Measurements from ENCODE around the gene SH3RF1.
"Not testable (repeated sequence)": the region's sequence is repeated elsewhere in the genome, so short reads cannot be mapped to it uniquely, and the experiment has no call there.

SH3RF1 gene

DNA sequence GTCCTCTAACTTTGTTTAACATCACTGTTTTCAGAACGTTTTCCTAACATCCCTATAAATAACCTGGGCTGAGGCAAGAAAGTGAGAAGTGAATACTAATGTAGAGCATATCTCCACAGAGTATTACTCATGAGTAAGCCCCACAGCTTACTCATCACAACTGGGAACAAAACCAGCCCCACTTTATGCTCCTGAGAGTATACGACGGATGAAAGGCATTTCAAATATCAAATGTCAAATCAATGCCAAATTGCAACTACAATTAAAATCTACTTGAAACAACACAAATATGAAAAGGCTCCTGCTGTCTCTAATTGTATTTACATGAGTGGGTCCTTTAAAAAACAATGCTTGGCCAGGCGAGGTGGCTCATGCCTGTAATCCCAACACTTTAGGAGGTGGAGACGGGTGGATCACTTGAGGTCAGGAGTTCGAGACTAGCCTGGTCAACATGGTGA is 41.2 kb downstream of the SH3RF1 start:
- H3K4me3 ChIP-seq (ENCODE audit: low read depth, low read length) = no peak overlapping the region

DNA sequence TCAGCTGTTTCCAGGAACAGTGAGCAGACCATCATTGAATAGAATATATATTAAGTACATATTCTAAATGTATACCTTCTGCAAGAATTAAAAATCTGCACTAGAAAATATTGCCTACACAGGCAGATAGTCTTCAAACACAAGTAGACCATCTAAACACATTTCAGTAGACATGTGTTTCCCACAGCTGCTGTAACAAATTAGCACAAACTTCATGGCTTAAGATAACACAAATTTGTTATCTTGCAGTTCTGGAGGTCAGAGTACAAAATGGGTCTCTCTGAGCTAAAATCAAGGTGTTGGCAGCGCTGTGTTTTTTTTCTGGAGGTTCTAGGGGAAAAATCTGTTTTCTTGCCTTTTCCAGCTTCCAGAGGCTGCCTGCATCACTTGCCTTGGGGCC is 42.7 kb downstream of the SH3RF1 start:
- no peak overlapping the region for H3K4me3 ChIP-seq (ENCODE audit: low read depth, low read length)

DNA sequence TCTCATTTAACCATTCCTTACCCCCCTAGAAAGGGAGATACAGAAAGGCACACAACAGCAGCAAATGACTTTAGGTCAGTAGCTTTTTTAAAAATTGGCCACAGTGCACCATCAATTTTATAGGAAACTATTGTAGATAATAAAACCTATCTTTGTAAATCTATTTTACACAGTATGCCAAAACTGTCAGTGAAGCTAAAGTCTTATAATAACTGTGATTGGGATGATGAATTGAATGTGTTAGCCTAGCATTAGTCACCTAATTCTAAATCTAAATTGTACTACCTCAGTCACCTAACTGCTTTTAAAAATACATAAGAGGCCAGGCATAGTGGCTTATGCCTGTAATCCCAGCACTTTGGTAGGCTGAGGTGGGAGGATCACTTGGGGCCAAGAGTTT is 44.2 kb downstream of the SH3RF1 start:
- no peak overlapping the region for H3K4me3 ChIP-seq (ENCODE audit: low read depth, low read length)

DNA sequence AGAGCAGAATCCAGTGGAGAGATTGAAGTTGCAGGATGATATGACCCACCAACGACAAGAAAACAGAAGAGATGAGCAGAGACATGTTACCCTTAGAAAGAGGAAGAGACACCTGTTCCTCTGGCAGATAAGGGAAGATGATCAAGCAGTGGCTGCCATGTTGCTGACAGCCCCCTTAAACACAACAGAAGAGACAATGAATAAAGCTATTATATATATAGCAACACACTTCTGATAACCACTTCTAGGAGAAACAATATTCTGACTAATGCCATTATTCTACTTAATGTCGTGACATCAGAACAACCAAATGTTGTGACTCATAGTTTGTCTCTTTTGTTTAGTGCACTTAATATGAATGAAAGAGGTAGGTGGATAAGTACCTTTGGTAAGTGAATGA is 44.9 kb downstream of the SH3RF1 start:
- no peak overlapping the region for H3K4me3 ChIP-seq (ENCODE audit: low read depth, low read length)

DNA sequence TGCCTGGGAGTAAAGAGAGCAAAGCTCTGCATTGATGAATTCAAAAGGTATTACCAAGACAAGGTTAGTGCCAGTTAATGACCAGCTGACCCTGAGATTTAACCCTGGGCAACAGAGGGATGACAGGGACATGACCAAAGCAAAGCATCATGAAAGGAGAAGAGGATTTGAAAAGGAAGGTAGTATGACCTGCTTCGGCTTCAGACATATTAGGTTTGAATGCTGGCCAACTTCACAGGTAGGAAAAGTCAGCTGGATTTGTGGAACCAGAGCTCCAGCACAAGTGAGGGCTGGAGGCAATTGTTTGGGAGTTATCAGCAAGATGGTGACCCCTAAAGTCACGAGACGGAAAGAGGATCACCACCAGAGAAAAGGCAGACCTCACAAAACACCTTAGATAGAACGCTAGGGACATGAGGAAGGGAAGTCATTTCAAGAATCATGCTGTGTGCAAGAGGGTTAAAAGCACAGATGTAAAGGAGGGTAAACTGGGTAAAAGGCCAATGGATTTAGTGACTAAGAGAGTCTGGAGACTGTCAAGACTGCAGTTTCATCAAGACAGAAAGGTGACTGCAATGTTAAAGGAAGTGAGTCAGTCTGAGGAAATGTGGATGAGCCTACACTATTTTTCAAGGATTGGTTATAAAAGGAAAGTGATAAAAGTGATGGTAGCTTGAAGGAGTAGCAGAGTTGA is 45.6 kb downstream of the SH3RF1 start:
- no peak overlapping the region for H3K4me3 ChIP-seq (ENCODE audit: low read depth, low read length)

DNA sequence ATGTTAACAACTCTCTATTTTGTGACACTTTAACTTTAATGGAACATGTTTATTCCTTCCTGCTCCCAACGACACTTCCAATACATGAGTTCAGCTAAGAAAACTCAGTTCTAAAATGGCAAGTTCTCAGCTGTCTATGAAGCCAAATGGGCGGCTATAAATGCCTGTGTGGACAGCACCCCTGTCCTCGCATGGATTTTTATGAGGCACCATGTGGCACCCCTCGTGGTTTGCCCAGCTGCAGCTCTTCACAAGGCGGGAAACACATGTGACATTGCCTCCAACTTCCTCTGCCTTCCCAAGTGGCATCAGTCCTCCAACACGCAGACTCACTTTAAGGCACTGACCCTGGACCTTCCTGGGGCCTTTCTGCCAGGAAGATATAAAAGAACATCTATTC is 48.0 kb downstream of the SH3RF1 start:
- H3K4me3 ChIP-seq (ENCODE audit: low read depth, low read length) = no peak overlapping the region

DNA sequence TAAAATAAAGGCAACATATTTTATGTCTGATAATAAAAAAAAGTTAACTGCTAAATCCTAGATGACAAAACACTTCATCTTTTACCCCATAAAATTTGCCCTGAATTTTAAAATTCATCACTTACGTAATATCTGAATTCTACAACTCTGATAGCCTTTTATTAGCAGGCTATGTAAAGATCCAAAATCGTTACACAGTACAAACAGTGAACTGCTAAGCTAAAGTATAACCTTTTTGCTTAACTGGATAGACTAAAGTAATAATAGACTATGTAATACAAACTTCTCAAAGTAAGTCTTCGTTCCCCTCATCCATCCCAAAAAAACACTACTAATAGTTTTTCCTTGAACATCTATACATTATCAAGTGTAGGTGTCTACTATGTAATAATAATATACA is 49.1 kb downstream of the SH3RF1 start:
- H3K4me3 ChIP-seq (ENCODE audit: low read depth, low read length) = no peak overlapping the region

DNA sequence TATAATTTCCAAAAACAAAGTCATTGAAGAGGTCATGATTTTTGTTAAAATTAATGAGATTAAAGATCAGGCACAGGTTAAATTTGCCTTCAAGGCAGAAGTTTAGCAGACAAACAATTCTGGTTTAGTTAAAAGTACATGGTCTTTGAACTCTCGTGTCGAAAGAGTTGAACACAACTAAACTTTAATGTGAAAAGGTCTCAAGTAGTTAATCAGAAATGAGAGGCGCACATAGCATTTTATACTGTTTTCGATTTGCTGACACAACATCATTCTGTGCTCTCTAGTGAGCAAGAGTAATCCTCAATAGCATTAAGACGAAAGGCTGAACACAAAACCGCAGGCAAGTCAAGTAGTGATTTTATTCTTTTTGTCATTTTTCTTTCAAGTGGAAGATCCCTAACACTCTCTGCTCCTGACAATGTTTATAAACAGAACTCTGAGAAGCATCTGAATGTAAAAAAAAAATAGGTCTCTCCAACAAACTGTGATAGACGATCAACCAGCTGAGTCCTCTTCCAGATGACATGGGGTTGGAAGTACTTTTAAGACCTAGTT is 49.8 kb downstream of the SH3RF1 start:
- H3K4me3 ChIP-seq (ENCODE audit: low read depth, low read length) = no peak overlapping the region

DNA sequence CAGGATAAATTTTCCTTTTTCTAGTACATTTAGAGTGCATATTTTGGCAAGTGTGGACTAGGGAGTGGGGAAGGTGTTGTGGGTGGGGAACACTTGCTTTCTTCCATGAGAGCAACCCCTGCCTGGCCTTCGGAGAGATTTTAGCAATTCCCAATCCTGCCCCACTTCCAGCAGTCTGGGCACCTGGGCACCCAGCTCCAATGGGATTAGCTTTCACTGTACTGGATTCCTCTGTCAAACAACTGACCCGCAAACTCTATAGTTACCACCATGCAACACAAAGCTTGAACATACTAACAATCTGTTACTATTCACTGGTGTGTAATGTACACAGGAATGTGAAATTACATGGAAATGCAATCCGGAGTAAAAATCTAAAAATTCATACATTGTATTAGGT is 50.3 kb downstream of the SH3RF1 start:
- no peak overlapping the region for H3K4me3 ChIP-seq (ENCODE audit: low read depth, low read length)

DNA sequence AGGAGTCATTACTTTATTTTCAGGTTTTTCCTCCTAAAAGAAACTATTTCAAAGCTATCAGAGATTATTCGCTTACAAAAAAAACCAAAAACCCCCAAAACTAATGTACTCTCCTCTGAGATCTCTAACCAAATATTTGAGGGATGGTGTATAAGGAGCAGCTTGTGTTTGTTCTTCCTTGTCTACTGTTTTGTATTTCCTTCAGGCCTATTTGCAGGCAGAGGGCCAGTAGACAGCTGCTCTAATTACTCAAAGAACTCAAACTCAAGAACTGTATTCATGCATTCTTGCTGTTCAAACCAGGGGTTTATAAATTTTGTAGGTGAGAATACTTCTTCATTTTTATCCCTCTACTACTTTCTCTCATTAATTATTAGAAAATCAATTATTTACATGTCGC is 51.3 kb downstream of the SH3RF1 start:
- H3K4me3 ChIP-seq (ENCODE audit: low read depth, low read length) = no peak overlapping the region

DNA sequence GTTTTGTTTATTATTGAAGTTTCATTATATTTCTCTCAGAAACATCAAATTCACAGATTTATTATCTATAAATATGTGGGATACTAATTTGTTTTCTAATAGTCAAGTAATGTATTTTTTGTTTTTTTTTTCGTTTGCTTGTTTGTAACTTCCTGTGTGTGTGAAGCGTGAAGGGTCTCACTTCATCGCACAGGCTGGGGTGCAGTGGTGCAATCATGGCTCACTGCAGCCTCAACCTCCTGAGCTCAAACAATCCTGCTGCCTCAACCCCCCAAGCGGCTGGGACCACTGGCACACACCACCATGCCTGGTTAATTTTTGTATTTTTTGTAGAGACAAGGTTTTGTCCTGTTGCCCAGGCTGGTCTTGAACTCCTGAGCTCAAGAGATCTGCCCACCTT is 55.1 kb downstream of the SH3RF1 start:
- no peak overlapping the region for H3K4me3 ChIP-seq (ENCODE audit: low read depth, low read length)

DNA sequence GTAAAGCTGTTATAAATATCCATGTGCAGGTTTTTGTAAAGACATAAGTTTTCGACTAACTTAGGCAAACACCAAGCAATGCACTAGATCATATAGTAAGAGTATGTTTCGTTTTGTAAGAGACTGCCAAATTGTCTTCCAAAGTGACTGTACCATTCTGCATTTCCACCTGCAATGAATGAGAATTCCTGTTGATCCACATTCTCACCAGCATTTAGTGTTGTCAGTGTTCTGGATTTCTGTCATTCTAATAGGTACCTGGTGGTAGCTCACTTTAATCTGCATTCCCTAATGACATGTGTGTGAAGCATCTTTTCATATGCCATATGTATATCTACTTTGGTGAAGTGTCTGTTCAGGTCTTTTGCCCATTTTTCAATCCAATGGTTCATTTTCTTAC is 57.8 kb downstream of the SH3RF1 start:
- no peak overlapping the region for H3K4me3 ChIP-seq (ENCODE audit: low read depth, low read length)

DNA sequence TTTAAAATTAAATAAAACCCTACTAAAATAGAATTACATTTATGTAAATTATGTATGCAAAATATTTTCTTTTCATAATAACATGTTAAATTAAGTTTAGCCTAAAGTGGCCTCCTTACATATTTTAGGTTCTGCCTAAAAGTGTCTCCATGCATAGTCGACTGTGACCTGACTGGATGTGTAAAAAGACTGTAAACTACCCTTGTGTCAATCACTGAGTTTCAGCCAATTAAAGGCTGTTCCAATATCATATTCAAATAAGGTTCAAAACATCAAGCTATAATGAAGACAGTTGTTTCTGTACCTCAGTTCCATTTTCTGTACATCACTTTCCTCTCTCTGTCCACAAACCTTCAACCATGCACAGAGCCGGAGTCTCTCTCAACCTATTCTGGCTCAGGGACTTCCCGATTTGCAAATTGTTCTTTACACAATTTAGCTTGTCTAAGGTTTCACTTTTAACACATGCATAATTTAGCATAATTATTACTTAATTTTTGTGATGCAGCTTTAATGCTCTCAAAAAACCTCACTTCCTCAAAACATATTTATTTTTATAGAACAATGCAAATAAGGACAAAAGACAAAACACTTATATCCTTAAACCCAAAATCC is 60.1 kb downstream of the SH3RF1 start:
- H3K4me3 ChIP-seq (ENCODE audit: low read depth, low read length) = no peak overlapping the region

DNA sequence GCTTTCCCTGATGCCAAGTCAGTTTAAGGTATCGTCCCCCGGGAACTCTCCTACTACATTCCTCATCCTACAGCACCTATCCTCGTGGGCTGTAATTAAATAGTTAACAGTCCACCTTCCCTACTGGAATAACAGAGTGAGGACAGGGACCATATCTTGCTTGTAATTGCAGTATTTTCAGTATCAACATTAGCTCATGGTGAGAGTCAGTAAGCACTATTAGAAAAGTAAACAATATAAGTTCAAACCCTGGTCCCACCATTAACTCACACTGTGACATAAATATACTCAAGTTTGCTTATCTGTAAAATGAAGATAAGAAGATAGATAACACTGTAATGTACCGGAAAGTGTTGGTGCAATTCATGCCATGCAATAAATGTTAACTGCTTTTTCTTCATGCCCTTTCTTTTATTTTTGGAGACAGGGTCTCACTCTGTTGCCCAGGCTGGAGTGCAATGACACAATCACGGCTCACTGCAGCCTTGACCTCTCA is 61.3 kb downstream of the SH3RF1 start:
- no peak overlapping the region for H3K4me3 ChIP-seq (ENCODE audit: low read depth, low read length)

DNA sequence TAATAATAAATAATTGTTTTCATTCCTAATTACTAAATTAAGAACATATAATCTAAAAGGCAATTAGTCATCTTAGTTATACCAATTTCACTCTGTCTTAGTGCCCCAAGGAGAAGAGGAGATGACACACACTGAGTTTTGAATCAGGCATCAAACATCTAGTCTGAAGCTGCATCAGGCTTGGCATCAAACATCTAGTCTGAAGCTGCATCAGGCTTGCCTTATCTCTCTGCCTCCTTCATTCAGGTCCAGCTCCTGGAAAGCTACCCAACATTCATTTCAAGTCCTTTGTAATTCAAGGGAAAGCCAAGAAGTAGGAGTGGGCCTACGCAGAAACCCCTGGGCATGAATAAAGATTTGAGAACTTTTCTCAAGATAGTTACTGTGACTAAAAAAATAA is 62.2 kb downstream of the SH3RF1 start:
- no peak overlapping the region for H3K4me3 ChIP-seq (ENCODE audit: low read depth, low read length)

DNA sequence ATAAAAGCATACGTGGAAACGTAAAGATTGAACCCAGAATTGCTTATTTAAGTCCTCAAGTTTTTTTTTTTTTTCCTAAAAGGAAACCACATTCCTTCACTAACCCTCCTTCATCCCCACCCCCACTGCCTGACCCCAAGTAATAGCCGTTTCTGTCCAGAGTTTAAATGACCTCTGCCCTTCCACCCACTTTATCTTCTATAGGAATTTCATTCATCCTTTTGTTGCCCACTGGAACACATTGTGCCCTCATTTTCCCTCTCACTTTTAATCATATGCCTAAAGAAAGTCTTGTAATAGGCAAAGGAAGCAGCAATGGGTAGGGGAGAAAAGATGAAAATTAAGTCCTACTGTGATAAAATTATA is 62.7 kb downstream of the SH3RF1 start:
- H3K4me3 ChIP-seq (ENCODE audit: low read depth, low read length) = no peak overlapping the region

DNA sequence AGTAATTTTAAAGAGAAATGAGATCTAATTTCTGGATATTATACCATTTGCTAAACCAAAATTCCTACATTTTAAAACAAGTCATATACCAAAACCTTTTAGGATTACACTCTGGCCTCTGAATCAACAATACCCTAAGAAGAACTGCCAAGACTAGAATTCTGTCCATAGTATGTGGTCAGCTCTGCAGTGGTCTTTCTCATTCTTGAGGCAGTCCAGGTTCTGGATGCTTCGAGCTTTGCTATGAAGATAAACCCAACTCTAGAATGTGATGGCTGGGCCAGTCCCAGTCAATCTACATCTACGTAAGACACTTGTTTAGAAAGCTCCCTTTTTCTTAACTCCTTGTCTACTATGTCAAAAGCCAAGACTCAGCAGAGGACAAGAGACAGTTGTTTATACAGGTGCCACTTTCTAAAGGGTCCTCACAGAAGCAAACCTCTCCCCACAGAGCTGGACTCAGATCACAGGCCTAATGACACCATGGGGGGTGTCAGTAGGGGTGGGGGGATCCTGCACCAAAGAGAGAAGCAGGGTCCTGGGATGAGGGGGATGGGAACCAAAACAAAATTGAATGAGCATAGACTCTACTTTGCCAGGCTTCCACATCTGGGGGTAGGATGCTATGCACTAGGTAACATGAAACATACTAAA is 63.2 kb downstream of the SH3RF1 start:
- H3K4me3 ChIP-seq (ENCODE audit: low read depth, low read length) = no peak overlapping the region

DNA sequence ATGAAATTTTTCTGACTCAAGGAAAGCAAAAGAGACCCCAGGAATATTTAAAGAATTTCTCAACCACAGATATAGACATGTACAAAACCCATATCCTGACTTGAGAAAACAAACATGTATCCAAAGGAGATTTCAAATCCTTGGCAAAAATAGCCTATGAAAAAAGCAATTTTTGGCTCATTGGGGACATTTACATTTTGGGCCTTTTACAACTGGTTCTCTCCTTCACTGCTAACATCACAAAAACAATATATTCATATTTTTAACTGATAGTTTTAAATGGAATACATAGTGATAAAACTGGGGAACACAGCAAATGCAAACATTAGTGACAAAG is 65.0 kb downstream of the SH3RF1 start:
- H3K4me3 ChIP-seq (ENCODE audit: low read depth, low read length) = no peak overlapping the region

DNA sequence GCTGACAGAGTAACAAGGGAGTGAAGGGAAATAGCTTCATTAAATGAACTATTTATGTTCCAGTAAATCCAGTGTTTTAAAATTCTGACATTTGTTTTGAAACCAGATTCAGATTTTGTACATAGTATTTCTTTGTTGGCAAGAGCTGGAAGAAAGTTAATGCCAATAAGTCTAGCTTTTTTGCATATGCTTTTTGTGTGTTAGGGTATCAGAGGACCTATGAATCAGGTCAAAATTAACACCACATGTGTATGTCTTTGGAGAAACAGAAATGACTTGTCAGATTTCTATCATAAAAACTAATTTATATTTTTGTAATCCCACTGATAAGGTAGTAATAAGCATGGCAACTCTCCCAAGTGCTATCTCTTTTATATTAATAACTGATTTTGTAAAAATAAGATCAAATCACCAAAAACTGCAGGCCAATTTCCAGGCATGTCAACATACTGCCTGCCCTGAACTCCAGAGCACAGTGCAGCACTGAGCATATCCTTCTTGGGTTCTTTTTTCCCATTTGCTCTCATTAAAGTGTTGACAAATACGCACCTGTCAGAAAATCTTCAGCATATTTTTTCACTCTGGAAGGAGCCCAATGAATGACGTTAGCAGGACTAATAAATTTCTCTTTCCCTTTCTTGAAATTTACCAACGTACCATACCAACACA is 65.5 kb downstream of the SH3RF1 start:
- H3K4me3 ChIP-seq (ENCODE audit: low read depth, low read length) = no peak overlapping the region

DNA sequence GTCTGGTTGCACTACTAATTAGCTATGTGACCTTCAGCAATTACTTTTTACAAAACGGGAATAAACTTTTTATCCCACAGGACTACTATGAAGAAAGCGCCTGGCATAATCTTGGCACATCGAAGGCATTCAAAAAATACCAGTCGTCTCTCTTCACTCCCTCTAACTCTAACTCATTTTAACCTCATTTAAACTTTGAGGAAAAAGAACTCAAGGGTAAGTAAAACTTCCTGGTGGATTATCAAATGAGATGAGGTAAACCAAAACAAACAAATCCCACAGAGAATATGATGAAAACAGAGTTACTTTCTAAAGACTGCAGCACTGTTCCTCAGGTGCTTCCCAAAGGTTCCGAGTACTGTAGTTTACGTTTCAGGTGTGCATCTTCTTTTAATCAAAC is 66.9 kb downstream of the SH3RF1 start:
- no peak overlapping the region for H3K4me3 ChIP-seq (ENCODE audit: low read depth, low read length)

DNA sequence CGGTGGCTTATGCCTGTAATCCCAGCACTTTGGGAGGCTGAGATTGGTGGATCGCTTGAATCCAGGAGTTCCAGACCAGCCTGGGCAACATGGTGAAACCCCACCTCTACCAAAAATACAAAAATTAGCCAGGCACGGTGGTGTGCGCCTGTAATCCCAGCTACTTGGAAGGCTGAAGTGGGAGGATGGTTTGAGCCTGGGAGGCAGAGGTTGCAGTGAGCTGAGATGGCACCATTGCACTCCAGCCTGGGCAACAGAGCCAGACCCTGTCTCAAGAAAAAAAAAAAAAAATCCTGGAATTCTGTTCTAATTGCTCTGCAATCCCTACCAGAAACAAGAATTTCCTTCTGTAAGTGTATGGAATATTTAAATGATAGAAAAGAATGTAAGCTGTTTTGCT is 67.5 kb downstream of the SH3RF1 start:
- not testable (repeated sequence) for H3K4me3 ChIP-seq (ENCODE audit: low read depth, low read length)

DNA sequence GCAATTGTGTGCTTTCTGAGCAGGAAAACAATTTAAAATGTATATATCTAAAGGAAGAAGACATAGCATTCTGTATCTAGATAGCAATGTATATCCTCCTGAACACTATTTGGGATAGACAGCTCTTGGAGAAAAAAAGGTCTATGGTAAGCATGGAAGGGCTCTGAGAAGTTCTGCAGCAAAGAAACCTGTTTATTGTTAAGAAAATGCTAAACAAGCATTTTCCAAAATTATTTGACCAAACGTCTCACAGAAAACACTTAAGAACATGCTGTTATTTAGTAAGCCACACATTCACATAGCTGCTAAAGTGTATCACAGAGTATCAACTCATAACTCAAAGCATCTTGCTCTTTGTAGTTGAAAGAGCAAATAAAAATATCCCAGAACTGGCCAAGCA is 67.9 kb downstream of the SH3RF1 start:
- H3K4me3 ChIP-seq (ENCODE audit: low read depth, low read length) = no peak overlapping the region
